Activated CD8-positive, alpha-beta memory T cell treated with anti-CD3 and anti-CD28 coated beads for 48 hours (primary cell): ENCODE results near the gene CUEDC2.

ENCODE experiments used
- DNase-seq, 3 experiments: peaks; one replicate each; pipeline ENCODE4 v3.0.0-alpha.2; 2020; ENCODE audit warnings: low read depth in 2 of 3, low spot score in 2 of 3

CUEDC2 gene, protein sequence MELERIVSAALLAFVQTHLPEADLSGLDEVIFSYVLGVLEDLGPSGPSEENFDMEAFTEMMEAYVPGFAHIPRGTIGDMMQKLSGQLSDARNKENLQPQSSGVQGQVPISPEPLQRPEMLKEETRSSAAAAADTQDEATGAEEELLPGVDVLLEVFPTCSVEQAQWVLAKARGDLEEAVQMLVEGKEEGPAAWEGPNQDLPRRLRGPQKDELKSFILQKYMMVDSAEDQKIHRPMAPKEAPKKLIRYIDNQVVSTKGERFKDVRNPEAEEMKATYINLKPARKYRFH

DNA sequence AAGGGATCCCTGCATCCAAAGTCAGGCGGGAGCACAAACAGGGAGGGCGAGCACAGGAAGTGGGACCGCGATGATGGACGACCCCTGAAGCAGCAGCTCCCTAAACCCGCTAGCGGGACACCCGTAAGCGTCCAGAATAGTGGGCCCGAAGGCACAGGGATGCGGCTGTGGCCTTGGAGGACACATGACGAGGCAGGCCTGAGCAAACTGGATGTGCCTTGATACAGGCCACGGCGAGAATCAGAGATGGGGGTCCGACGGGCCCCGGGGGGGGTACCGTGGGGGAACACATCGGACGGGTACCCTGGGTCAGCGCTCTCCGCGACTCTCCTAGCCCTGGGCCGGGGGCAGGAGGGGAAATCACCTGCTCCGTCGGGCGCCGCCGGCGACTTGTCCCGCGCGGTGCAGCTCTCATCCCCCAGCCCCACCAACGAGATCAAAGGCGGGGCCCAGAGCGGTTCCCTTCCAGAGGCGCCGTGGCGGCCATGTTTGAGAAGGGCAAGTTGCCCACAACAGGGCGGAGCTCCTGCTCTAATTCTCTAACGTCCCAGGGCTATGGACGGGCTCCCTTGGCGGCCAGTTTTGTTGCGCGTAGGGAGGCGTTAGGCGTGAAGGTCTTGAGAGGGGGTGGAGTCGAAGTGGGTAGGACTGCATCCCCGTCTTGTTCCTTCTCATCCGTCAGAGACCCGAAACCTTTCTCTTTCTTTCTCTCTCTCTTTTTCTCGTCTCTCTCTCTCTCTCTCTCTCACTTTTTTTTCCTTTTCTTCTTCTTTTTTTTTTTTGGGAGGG, at the start of gene CUEDC2:
Gene CUEDC2 (minus strand): TSS at position 413 of the 789 bp plus-strand sequence. CDS start 7,386 bp downstream, outside the sequence.
- DNase-seq = peak; percentile 92 to 97 (median 96)

GRCh38 chr10:102480396-102480795, 48.0 kb upstream of the CUEDC2 start:
- DNase-seq = no peak

GRCh38 chr10:102479651-102480050, 47.3 kb upstream of the CUEDC2 start:
- DNase-seq = no peak

GRCh38 chr10:102476466-102477141, 44.2 kb upstream of the CUEDC2 start:
- DNase-seq = no peak

DNA sequence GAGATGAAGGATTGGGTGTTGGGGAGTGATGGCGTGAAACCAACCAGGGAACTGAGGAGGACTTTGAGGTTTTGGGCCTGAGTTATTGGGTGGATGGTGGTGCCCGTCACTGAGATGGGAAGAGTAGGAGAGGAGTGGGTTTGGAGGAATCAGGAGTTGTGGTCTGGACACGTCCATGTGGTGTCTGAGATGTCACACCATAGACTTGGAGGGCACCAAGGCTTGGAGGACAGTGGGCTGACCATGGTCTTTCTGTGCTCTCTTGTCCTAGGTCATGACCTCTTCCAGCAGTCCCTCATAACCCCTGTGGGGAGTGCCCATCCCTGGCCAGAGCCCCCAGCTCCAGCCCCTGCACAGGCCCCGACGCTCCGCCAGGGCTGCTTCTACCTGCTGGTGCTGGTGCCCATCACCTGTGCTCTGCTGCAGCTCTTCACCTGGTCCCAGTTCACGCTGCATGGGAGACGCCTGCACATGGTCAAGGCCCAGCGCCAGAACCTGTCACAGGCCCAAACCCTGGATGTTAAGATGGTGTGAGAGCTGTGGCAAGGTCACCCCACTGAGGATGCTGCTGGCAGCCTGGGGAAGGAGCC, 43.2 kb upstream of the CUEDC2 start:
- DNase-seq = no peak

GRCh38 chr10:102473445-102474331, 41.3 kb upstream of the CUEDC2 start:
- DNase-seq = no peak

DNA sequence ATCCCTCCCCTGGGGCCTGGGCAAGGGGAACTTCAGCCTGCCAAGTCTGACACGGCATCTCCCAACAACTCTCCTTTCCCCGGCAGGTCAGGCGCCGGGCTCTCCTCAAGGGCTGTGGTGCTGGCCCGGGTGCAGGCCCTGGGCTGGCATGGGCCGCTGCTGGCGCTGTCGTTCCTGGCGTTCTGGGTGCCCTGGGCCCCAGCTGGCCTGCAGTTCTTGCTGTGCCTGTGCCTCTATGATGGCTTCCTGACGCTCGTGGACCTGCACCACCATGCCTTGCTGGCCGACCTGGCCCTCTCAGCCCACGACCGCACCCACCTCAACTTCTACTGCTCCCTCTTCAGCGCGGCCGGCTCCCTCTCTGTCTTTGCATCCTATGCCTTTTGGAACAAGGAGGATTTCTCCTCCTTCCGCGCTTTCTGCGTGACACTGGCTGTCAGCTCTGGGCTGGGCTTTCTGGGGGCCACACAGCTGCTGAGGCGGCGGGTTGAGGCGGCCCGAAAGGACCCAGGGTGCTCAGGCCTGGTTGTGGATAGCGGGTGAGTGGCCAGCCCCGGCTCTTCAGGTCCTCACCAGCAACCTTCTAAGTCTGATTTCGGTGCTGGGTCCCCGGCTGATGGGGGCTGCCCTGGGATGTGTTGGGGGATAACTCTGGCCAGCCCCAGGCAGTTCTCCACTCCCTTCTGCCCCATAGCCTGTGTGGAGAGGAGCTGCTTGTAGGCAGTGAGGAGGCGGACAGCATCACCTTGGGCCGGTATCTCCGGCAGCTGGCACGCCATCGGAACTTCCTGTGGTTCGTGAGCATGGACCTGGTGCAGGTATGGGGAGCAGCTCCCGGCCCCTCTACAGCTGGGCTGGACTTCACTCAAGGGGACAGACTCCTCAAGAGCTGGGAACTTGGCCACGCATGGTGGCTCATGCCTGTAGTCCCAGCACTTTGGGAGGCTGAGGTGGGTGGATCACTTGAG, 38.5 kb upstream of the CUEDC2 start:
- DNase-seq = no peak

GRCh38 chr10:102468683-102469082, 36.3 kb upstream of the CUEDC2 start:
- no peak for DNase-seq

- no peak for DNase-seq
Observed at GRCh38 chr10:102467971-102468438, 35.6 kb upstream of the CUEDC2 start.

- no peak for DNase-seq
Observed at GRCh38 chr10:102467318-102467717, 34.9 kb upstream of the CUEDC2 start.

DNA sequence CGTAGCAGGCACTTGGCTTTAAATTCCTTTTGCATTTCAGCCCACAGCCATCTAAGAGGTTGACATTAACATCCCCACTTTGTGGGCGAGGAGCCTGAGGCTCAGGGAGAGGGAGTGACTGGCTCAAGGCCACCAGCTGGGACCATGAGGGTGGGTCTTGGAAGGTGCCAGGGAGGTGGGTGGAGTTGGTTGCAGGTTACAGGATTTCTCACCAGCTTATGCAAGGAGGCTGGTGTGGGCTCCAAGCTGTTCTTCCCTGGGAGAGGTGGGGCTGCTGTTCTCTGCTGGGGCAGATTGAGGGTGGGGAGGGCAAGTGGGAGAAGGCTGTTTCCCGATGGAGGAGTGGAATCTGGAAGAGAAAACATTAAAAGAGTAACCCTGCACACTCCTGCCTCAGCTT, 33.1 kb upstream of the CUEDC2 start:
- DNase-seq = no peak

DNA sequence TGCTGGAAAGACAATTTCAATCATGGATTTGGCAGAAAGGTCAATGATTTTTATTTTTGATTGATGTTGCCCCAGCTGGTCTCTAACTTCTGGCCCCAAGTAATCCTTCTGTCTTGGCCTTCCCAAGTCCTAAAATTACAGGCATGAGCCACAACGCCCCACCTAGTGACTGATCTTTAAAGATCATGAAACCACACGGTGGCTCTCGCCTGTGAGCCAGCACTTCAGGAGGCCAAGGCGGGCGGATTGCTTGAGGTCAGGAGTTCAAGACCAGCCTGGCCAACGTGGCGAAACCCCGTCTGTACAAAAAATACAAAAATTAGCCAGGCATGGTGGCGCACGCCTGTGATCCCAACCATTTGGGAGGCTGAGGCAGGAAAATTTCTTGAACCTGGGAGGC, 31.6 kb upstream of the CUEDC2 start:
- no peak for DNase-seq

DNA sequence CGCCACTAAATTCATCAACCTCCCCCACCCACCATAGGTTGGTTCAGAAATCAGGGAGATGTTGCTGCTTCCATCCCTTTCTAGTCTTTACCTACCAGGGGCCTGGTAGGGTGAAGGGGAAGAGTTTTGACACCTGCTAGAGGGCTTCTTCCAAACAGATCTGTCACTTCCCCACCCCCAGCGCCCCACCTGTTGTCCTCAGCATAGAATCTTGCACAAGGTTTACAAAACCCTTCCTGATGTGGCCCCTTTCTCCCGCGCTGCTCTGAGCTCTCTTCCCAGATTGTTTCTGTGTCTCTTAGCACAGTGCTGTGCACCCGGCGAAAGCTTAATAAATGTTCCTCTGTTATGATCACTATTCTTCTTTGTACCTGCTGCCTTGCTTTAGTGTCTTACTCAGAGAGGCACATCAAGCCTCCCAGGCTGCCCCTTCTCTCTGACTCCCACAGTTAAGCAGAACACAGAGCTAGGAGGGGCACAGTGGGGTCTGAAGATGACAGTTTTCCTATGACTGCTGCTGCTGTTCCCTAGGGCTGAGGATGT, 30.2 kb upstream of the CUEDC2 start:
- DNase-seq = no peak

DNA sequence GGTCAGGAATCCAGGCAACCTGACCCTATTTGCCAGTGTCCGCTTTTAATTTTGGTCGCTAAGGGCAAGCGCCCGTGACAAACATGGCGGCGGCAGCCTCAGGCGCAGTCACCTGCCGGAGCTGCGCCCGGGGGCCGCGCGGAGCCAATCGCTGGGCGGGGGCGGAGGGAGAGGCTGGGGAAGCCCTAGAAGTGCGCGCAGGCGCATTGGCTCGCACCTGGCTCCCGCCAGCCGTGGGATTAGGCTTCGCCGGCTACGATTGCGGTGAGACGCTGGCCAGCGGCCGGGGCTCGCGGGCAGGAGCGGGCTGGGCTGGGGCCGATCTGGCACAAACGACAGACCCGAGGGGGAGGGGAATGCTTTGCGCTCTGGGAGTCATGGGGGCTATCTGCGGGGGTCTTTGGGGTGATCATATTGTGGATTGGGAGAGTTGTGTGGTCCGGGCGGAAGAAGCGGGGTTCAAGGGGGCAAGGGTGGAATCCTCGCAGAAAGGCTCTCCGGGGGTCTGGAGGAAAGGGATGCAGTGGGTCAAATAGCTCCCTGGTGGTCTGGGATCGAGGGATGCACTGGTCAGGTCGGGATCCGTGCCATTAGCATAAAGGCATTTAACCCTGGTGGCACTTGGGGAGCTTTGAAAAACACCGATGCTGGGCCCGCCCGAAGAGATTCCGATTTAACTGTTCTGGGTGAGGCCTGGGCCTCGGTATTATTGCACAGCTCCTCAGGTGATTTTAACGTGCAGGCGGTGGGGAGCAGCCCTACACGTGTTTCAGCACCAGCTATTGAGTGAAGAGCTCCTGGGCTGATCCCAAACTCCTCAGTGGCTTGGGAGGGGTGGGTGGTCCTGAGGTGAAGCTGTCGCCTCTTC, 29.0 kb upstream of the CUEDC2 start:
- peak; percentile 75 to 85 (median 83) for DNase-seq

- DNase-seq = no peak
Observed at GRCh38 chr10:102460836-102461186, 28.4 kb upstream of the CUEDC2 start.

- DNase-seq = no peak
Observed at GRCh38 chr10:102458656-102459055, 26.3 kb upstream of the CUEDC2 start.

- no peak for DNase-seq
Observed at GRCh38 chr10:102457591-102458150, 25.3 kb upstream of the CUEDC2 start.
